Measurements from ENCODE around the gene VWA3A. TPM values are rescaled to one million over a fixed set of nuclear protein-coding genes. Genes with fewer than 3 reads are reported as not detected.
"Not testable (repeated sequence)": the region's sequence is repeated elsewhere in the genome, so short reads cannot be mapped to it uniquely, and the experiment has no call there.

VWA3A gene
- polyA plus RNA-seq, 4 donors: 0.96 to 6.0 (median 2.3) TPM

GRCh38 chr16:22132801-22133200 is 40.5 kb downstream of the VWA3A start:
- DNase-seq (ENCODE audit: low read depth in 4 of 4, low spot score in 2 of 4): no peak

DNA sequence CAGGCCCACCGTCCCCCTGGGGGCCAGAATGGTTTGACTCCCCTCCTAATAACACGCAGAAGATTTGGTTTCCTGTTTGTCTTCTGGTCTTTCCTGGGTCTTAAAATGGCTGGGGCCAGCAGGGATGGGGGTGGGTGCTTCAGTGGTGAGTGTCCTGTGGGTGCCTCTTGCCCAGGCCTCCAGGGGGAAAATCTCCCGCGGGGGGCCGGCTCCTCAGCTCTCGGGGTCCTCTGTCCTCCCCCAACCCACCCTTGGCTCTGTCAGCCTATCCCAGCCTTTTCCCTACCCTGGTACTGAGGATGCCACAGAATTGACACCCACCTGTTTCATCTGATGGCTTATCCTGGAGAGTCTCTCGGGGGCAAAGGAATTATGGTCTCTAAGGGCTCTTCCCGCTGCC is 46.1 kb downstream of the VWA3A start:
- DNase-seq (ENCODE audit: low read depth in 4 of 4, low spot score in 2 of 4): no peak

DNA sequence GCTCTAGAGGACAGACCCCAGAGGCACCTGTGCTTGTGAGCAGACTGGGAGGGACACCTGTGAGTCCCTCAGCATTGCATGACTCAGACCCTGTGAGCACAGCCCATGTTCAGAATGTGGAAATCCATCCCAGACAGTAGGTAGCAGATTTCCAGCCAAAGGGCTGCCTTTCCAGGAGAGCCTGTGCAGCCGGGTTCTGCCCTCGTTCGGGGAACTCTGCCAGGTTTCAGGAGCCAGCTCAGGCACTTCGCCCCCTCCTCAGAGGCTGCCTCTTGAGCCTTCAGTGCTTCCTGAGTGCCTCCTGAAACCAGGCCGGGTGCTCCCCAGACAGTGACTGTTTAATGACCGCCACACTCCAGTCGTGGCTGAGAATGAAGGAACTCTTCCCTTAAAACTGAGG is 46.7 kb downstream of the VWA3A start:
- no peak for DNase-seq (ENCODE audit: low read depth in 4 of 4, low spot score in 2 of 4)

DNA sequence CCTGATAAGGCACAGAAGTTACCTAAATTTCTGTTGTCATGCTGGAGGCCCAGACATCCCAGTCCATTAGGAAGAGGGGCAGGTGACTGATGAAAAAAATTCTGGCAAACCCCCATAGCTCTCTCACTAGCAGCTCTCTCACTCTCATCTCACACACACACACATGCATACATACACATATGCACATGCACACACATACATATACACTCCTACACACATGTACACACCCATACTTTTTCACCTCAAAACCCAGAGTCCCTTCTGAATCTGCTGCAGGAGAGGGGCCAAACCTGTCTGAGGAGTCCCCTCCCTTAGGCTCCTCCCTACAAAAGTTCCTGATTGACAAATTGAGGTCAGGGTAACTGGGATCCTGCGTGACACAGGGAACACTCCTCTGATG is 47.4 kb downstream of the VWA3A start:
- no peak for DNase-seq (ENCODE audit: low read depth in 4 of 4, low spot score in 2 of 4)

GRCh38 chr16:22141767-22142166 is 49.4 kb downstream of the VWA3A start:
- no peak for DNase-seq (ENCODE audit: low read depth in 4 of 4, low spot score in 2 of 4)

- DNase-seq (ENCODE audit: low read depth in 4 of 4, low spot score in 2 of 4): no peak
These were observed 52.2 kb downstream of the VWA3A start for GRCh38 chr16:22144520-22144919.

DNA sequence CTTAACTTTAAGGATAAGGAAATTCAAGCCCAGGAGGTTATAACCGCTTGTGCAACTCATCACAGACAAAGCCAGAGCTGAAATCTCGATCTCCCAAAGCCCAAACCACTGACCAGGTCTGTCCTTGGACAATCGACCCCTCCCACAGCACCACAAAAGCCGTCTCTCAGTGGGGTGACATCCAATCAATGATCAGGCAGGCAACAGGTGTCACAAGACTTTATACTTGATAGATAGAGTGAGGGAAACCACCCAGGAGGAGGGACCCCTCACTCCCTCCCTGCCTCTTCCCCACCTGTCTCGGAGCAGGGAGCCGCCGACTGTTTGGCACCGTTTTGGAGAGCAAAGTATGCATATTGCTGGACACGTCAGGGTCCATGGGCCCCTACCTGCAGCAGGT is 55.5 kb downstream of the VWA3A start:
- DNase-seq (ENCODE audit: low read depth in 4 of 4, low spot score in 2 of 4): no peak

- no peak for DNase-seq (ENCODE audit: low read depth in 4 of 4, low spot score in 2 of 4)
These were observed 59.1 kb downstream of the VWA3A start for GRCh38 chr16:22151246-22151998.

- no peak for DNase-seq (ENCODE audit: low read depth in 4 of 4, low spot score in 2 of 4)
These were observed 60.0 kb downstream of the VWA3A start for GRCh38 chr16:22152316-22152715.

DNA sequence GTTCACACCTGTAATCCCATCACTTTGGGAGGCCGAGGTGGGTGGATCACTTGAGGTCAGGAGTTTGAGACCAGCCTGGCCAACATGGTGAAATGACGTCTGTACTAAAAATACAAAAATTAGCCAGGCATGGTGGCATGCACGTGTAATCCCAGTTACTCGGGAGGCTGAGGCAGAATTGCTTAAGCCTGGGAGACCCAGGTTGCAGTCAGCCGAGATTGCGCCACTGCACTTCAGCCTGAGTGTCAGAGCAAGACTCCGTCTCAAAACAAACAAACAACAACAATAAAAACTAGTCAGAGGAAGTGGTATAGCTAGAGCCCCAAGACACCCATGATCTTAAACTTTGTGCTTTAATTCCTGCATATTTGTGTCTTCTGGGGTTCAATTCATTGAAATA is 60.7 kb downstream of the VWA3A start:
- not testable (repeated sequence) for DNase-seq (ENCODE audit: low read depth in 4 of 4, low spot score in 2 of 4)

GRCh38 chr16:22161401-22161800 is 69.1 kb downstream of the VWA3A start:
- no peak for DNase-seq (ENCODE audit: low read depth in 4 of 4, low spot score in 2 of 4)

DNA sequence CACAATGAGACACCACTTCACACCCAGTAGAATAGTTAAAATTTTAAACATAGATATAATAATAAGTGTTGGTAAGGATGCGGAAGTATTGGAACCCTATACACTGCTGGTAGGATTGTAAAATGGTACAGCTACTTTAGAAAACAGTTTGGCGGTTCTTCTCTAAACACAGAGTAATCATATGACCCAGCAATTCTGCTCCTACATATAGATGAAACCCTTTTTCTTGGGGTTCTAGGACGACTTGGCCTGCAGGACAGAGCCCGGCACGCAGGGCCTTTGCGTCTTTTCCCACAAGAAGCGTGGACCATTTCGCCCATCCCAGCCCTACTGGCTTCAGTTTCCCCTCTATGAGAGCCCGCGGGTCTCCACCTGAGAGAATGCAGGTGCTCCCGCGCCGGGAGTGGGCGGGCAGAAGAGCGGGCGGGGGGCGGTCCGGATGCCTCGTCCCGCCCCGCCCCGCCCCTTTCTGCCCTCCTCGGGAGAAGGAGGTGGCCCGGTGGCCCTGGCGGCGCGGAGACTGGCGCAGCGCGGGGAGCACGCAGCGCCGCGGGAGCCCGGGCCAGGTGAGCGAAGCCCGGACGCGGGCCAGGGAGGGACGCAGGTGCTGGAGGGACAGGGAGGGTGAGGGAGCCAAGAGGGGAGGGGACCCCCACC is 69.8 kb downstream of the VWA3A start, which contains the start of gene SDR42E2:
TSS of gene SDR42E2 (plus strand) at position 508 of the 657 bp plus-strand sequence. CDS start 3,077 bp downstream, outside the sequence.
- peak in 1 of 4 donors; percentile 10 for DNase-seq (ENCODE audit: low read depth in 4 of 4, low spot score in 2 of 4)

GRCh38 chr16:22162656-22163009 is 70.3 kb downstream of the VWA3A start:
- DNase-seq (ENCODE audit: low read depth in 4 of 4, low spot score in 2 of 4): no peak

- DNase-seq (ENCODE audit: low read depth in 4 of 4, low spot score in 2 of 4): no peak
These were observed 71.5 kb downstream of the VWA3A start for GRCh38 chr16:22163806-22164205.

DNA sequence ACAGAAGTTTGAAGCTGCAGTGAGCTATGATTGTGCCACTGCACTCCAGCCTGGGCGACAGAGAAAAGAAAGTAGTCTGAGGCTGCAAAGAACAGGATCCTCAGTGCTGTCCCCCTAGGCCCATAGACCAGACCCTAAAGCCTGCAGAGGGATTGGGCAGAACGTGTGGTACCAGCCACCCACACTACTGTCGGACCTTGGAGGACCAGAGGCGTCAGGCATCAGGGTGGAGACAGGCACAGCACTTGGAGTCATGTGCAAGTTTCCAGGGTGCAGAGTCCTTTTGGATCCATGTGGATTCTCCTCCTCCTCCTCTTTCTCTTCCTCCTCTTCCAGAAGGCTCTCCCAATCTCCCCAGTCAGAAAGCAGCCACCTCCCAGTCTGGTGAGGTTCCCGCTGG is 72.1 kb downstream of the VWA3A start:
- no peak for DNase-seq (ENCODE audit: low read depth in 4 of 4, low spot score in 2 of 4)

DNA sequence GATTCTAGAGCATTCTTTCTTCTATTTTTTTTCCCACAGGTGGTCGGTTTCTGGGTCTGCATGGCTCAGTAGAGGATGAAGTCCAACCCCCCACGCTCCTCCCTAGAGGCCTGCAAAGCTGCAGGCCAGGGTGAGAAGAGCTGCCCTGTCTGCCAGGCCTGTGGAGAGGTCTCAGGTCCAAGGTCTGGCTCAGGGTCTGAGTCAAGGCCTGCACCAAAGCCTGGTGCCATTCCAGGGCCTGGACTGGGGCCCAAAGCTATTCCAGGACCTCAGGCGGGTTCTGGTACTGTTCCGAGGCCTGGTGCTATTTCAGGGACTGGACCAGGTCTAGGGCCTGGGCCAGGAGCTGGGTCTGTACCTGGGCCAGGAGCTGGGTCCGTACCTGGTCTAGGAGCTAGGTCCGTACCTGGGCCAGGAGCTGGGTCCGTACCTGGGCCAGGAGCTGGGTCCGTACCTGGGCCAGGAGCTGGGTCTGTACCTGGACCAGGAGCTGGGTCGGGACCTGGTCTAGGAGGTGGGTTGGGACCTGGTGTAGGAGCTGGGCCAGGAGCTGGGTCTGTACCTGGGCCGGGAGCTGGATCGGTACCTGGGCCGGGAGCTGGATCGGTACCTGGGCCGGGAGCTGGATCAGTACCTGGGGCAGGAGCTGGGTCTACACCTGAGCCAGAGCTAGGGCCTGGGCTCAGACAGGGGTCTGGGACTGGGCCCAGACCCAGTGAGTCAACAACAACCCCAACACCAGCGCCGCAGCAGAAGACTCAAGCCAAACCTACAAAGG is 73.4 kb downstream of the VWA3A start:
- no peak for DNase-seq (ENCODE audit: low read depth in 4 of 4, low spot score in 2 of 4)

- no peak for DNase-seq (ENCODE audit: low read depth in 4 of 4, low spot score in 2 of 4)
These were observed 79.6 kb downstream of the VWA3A start for GRCh38 chr16:22171953-22172352.

- not testable (repeated sequence) for DNase-seq (ENCODE audit: low read depth in 4 of 4, low spot score in 2 of 4)
These were observed 80.3 kb downstream of the VWA3A start for GRCh38 chr16:22172642-22173041.

- DNase-seq (ENCODE audit: low read depth in 4 of 4, low spot score in 2 of 4): no peak
These were observed 82.3 kb downstream of the VWA3A start for GRCh38 chr16:22174642-22175041.

GRCh38 chr16:22177968-22178930 is 85.9 kb downstream of the VWA3A start:
- DNase-seq (ENCODE audit: low read depth in 4 of 4, low spot score in 2 of 4): no peak
